GM19328 (cell line): ENCODE results near the gene MYCN.
"Not testable (repeated sequence)": the region's sequence is repeated elsewhere in the genome, so short reads cannot be mapped to it uniquely, and the experiment has no call there.

Experiments
- ATAC-seq: cut with Tn5 transposase; IDR thresholded peaks from one replicate; pipeline ENCODE4 v1.9.1; 2021; ENCODE audit warnings: mild to moderate bottlenecking, moderate library complexity; ENCODE audit not compliant: unreplicated experiment

The MYCN gene

DNA sequence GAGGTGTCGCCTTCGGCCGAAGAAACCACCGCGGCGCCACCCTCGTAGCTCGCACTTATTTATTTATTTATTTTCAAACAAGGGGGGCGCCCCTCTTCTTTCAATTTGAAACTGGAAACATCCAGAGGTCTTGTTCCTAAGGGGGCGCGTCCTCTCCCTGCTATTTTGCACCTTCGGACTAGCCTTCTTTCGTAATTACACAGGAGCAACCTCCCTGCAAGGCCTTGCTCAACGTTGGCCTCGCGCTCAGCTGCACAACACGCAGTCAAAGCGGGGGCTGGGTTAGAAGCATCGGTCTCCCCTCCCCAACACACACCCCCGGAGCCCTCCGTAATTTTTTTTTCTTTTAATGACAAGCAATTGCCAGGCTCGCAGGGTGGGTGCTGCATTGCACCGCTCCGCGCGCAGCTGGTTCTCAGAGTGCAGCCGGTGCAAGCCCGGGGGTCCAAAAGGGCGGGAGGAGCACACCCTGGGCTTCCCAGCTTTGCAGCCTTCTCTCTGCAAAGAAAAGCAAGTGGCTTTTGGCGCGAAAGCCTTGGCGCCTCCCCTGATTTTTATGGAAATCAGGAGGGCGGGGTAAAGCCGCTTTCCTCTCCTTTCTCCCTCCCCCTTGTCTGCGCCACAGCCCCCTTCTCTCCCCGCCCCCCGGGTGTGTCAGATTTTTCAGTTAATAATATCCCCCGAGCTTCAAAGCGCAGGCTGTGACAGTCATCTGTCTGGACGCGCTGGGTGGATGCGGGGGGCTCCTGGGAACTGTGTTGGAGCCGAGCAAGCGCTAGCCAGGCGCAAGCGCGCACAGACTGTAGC is at the start of gene MYCN:
Gene MYCN (plus strand): TSS at position 697 of the 807 bp plus-strand sequence. CDS start 1,515 bp downstream, outside the sequence.
- no peak for ATAC-seq

DNA sequence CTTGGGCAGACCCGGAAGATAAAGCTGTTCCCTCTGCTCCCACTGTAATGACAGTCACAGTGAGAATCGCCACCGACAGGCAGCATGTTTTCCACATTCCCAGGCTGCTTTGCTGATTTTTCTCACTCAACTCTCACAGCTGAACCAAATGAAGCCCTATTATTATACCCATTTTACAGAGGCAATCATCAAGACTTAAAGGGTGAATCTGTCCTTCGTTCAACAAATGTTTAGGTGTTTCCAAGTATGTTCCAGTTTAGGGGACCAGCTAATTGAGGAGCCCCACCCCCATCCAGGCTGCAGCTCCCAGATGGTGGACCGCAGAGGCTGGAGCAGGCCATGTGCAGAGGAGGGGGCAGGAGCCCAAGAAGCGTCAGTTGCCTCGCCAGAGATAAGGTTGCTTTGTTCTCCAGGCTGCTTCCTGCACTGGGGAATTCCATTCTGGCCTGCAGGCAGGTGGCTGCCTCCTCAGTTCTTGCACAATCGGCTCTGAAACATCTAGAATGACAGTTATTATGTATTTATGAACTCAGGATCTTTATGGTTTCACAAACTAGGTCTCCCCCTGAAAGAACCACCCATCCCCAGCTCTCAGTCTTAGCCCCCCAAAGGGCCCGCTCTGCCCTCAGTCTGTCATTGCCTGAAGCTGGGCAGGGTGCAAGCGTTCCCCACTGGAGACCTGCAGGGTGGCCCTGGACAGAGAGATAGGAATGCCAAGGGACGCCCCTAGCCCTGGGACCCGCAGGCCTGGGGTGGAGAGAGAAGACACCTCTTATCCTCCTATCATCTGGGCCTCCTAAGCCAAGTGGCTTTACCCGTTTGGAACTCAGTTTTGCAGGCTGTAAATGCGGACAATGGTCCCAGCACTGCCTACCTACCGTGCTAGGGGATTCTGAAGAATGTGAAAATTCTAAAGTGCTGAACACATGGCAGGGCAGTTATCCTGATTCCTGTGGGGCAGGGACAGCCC is 49.1 kb upstream of the MYCN start:
- ATAC-seq: no peak

- ATAC-seq: no peak
Observed at GRCh38 chr2:15892151-15892880, 48.0 kb upstream of the MYCN start.

GRCh38 chr2:15893085-15893484 is 47.3 kb upstream of the MYCN start:
- no peak for ATAC-seq

DNA sequence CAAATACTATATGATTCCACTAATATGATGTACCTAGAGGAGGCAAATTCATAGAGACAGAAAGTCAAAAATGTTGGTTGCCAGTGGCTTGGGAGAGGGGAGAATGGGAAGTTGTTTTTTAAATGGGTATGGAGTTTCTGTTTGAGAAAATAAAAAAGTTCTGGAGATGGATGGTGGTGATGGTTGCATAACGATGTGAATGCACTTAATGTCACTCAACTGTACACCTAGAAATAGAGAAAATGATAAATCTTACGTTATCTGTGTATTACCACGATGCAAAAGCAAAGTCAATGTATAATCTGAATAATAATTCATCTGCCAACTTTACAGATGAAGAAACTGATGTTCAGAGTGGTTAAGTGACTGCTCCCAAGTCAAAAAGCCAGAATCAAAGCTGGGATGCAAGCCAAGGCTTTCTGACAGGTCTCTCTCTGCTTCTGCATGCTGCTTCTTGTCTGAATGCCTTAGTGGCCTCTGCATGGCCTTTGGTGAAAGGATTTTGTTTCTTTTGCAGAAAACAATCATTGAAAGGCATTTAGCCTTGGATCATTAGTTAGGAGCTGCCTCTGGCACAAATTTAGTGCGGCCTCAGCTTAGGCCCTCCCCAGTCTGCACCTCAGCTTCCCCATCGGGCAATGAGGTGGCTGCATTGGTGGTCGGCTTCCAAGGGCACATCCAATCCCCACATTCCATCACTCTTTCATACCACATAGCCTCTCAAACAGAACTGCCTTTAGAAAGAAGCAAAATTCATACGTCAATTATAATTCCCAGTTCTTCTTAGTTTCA is 46.5 kb upstream of the MYCN start:
- ATAC-seq: no peak

GRCh38 chr2:15894481-15895144 is 45.7 kb upstream of the MYCN start:
- ATAC-seq: no peak

GRCh38 chr2:15895615-15896469 is 44.5 kb upstream of the MYCN start:
- no peak for ATAC-seq

DNA sequence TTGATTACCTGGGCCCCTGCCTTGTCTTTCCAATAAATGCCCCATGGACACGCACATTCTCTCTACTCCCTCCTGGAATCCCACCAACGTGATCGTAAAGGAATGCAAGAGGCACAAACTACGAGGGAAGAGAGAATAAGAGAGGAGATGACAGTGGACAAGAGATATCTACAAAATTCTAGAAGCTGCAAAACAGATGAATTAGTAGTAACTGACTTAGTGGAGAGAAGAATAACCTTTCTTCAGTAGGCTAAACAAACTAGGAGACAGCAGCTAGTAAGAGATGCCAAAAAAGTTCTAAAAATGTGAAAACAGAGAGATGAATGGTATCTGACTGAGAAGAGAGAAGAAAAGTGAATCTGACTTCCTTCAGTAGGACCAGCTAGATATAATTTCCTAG is 43.5 kb upstream of the MYCN start:
- ATAC-seq: no peak

- no peak for ATAC-seq
Observed at GRCh38 chr2:15897431-15898098, 42.8 kb upstream of the MYCN start.

GRCh38 chr2:15899327-15899612 is 41.1 kb upstream of the MYCN start:
- no peak for ATAC-seq

- no peak for ATAC-seq
Observed at GRCh38 chr2:15899751-15900493, 40.4 kb upstream of the MYCN start.

GRCh38 chr2:15901095-15901807 is 39.1 kb upstream of the MYCN start:
- ATAC-seq: no peak

DNA sequence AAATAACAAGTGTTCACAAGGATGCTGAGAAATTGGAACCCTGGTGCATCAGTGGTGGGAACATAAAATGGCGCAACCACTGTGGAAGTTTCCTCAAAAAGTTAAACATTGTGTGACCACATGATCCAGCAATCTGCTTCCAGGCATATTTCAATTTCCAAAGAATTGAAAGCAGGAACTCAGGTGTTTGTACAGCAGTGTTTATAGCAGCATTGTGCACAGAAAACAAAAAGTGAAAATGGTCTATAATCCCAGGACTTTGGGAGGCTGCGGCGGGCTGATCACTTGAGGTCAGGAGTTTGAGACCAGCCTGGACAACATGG is 38.6 kb upstream of the MYCN start:
- no peak for ATAC-seq

DNA sequence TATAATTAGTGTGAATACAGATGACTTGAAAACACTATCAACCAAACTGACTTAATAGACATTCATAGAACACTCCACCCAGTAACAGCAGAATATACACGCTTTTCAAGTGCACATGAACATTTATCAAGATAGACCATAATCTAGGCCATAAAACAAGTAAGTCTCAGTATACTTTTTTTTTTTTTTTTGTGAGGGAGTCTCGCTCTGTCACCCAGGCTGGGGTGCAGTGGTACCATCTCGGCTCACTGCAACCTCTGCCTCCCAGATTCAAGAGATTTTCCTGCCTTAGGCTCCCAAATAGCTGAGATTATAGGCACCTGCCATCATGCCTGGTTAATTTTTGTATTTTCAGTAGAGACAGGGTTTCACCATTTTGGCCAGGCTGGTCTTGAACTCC is 36.4 kb upstream of the MYCN start:
- ATAC-seq: not testable (repeated sequence)

DNA sequence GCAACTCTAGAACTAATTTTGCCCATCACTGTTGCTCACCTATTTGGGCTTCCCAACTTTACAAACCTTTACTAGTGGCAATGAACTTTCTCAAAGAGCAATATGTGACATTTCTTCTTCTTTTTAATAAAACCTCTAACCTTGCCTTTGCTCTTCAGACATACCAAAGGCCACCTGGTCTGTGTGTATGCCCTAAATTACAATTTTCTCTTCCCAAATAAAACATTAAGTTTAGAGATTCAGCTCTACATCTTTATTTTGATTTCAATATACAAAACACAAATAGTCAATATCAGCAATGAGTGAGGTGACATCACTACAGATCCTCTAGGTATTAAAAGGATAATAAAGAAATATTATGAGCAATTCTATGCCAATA is 35.1 kb upstream of the MYCN start:
- ATAC-seq: no peak

DNA sequence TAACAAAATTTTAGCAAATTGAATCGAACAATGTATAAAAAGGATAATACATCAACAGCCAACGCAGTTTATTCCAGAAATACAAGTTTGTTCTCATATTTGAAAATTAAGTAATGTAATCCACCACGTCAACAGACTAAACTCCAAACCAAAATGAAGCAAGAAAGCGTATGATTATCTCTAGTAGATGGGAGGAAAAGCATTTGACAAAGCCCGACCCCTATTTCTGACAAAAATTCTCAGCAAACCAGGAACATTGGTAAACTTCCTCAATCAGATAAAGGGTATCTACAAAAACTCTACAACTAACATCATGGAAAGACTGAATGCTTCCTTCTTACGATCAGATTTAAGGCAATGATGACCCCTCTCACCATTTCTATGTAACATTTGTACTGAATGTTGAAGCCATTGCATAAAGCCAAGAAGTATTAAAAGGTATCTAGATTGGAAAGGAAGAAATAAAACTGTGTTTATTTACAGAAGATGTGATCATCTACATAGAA is 34.3 kb upstream of the MYCN start:
- ATAC-seq: no peak

- ATAC-seq: no peak
Observed at GRCh38 chr2:15906778-15907177, 33.6 kb upstream of the MYCN start.
